22Rv1 (cell line): ENCODE data around the gene MYO1D.

Experiments used
- ZFX ChIP-seq: fragments of 450-650 bp; IDR thresholded peaks from 2 replicates; pipeline ENCODE4 v1.6.1; 2017; ENCODE audit warnings: antibody characterized with exemption, borderline replicate concordance
- TF ChIP-seq, protein P1 (sequence below): fragments of 450-650 bp; IDR thresholded peaks from 2 replicates; pipeline ENCODE4 v1.5.1; 2017; ENCODE audit warnings: mild to moderate bottlenecking

GRCh38 chr17:32871746-32872145, 5.2 kb downstream of the MYO1D start:
- TF ChIP-seq, protein P1, sequence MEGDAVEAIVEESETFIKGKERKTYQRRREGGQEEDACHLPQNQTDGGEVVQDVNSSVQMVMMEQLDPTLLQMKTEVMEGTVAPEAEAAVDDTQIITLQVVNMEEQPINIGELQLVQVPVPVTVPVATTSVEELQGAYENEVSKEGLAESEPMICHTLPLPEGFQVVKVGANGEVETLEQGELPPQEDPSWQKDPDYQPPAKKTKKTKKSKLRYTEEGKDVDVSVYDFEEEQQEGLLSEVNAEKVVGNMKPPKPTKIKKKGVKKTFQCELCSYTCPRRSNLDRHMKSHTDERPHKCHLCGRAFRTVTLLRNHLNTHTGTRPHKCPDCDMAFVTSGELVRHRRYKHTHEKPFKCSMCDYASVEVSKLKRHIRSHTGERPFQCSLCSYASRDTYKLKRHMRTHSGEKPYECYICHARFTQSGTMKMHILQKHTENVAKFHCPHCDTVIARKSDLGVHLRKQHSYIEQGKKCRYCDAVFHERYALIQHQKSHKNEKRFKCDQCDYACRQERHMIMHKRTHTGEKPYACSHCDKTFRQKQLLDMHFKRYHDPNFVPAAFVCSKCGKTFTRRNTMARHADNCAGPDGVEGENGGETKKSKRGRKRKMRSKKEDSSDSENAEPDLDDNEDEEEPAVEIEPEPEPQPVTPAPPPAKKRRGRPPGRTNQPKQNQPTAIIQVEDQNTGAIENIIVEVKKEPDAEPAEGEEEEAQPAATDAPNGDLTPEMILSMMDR, result no peak
- no peak for TF ChIP-seq ZFX
